Osteocyte (in vitro differentiated cells): ENCODE results near the gene GPATCH2L. TPM values are rescaled to one million over a fixed set of nuclear protein-coding genes. Genes with fewer than 3 reads are reported as not detected.

Experiments
- DNase-seq: peaks from one replicate; pipeline ENCODE4 v3.0.0; 2021; ENCODE audit warnings: mixed read lengths; ENCODE audit not compliant: unreplicated experiment; ENCODE audit errors: extremely low spot score
- H3K27ac Mint-ChIP-seq: one replicate; pipeline ENCODE4 v1.8.0; 2021; ENCODE audit warnings: mild to moderate bottlenecking, mixed read lengths; ENCODE audit not compliant: unreplicated experiment
- H3K27me3 Mint-ChIP-seq: one replicate; pipeline ENCODE4 v1.8.0; 2021; ENCODE audit warnings: mixed read lengths; ENCODE audit not compliant: unreplicated experiment
- H3K36me3 Mint-ChIP-seq: one replicate; pipeline ENCODE4 v1.8.0; 2021; ENCODE audit warnings: mixed read lengths; ENCODE audit not compliant: unreplicated experiment
- H3K4me1 Mint-ChIP-seq: one replicate; pipeline ENCODE4 v1.8.0; 2021; ENCODE audit warnings: mixed read lengths; ENCODE audit not compliant: unreplicated experiment
- H3K4me3 Mint-ChIP-seq: one replicate; pipeline ENCODE4 v1.8.0; 2021; ENCODE audit warnings: mild to moderate bottlenecking, moderate library complexity, mixed read lengths; ENCODE audit not compliant: unreplicated experiment
- H3K9me3 Mint-ChIP-seq: one replicate; pipeline ENCODE4 v1.8.0; 2021; ENCODE audit warnings: mixed read lengths; ENCODE audit not compliant: unreplicated experiment
- CTCF ChIP-seq: fragments of 200-600 bp; sonication (generic); IDR thresholded peaks from 2 replicates; pipeline ENCODE4 v1.5.0; 2021; ENCODE audit warnings: antibody characterized with exemption, mild to moderate bottlenecking, moderate library complexity
- total RNA-seq: library from RNA; stranded (reverse); gene quantifications from 2 replicates; pipeline ENCODE4 v1.2.1, GENCODE V29; 2021

The GPATCH2L gene
- total RNA-seq, 1 donor from 2014 or later, result 61.0 TPM

- Mint-ChIP-seq H3K9me3 (no peaks in the 10 kb centered on the region), H3K4me3 (no peak overlapping the region), H3K4me1 (no peaks in the 10 kb centered on the region), H3K27ac (no peak overlapping the region), H3K27me3 (peaks cover 4% of the 10 kb centered on the region), H3K36me3 (no peaks in the 10 kb centered on the region)
- no peak for TF ChIP-seq CTCF
- DNase-seq, result no peak
Measured at GRCh38 chr14:76121089-76121748, 30.5 kb upstream of the GPATCH2L start.

- Mint-ChIP-seq H3K4me1 (no peaks in the 10 kb centered on the region), H3K27me3 (peaks cover 6% of the 10 kb centered on the region), H3K9me3 (no peaks in the 10 kb centered on the region), H3K4me3 (no peak overlapping the region), H3K36me3 (no peaks in the 10 kb centered on the region), H3K27ac (no peak overlapping the region)
- no peak for DNase-seq
- no peak for TF ChIP-seq CTCF
Measured at GRCh38 chr14:76123426-76124225, 28.1 kb upstream of the GPATCH2L start.

- no peak for TF ChIP-seq CTCF
- H3K36me3 Mint-ChIP-seq, result no peaks in the 10 kb centered on the region
- no peaks in the 10 kb centered on the region for H3K9me3 Mint-ChIP-seq
- no peak for DNase-seq
- no peak overlapping the region for H3K27ac Mint-ChIP-seq
- H3K27me3 Mint-ChIP-seq, result peaks cover 6% of the 10 kb centered on the region
- H3K4me3 Mint-ChIP-seq, result no peak overlapping the region
- H3K4me1 Mint-ChIP-seq, result no peaks in the 10 kb centered on the region
Measured at GRCh38 chr14:76125511-76125910, 26.2 kb upstream of the GPATCH2L start.

- H3K9me3 Mint-ChIP-seq, result no peaks in the 10 kb centered on the region
- no peaks in the 10 kb centered on the region for H3K4me1 Mint-ChIP-seq
- no peak for DNase-seq
- no peak overlapping the region for H3K27ac Mint-ChIP-seq
- TF ChIP-seq CTCF, result no peak
- peaks cover 7% of the 10 kb centered on the region for H3K27me3 Mint-ChIP-seq
- no peaks in the 10 kb centered on the region for H3K36me3 Mint-ChIP-seq
- H3K4me3 Mint-ChIP-seq, result no peak overlapping the region
Measured at GRCh38 chr14:76126076-76126475, 25.6 kb upstream of the GPATCH2L start.

- DNase-seq, result no peak
- H3K4me1 Mint-ChIP-seq, result no peaks in the 10 kb centered on the region
- no peak overlapping the region for H3K27ac Mint-ChIP-seq
- no peaks in the 10 kb centered on the region for H3K36me3 Mint-ChIP-seq
- no peak overlapping the region for H3K4me3 Mint-ChIP-seq
- H3K27me3 Mint-ChIP-seq, result peaks cover 23% of the 10 kb centered on the region
- no peak for TF ChIP-seq CTCF
- no peaks in the 10 kb centered on the region for H3K9me3 Mint-ChIP-seq
Measured at GRCh38 chr14:76129851-76130576, 21.7 kb upstream of the GPATCH2L start.
